ENCODE measurements around the gene FOXK2.
"Not testable (repeated sequence)": the region's sequence is repeated elsewhere in the genome, so short reads cannot be mapped to it uniquely, and the experiment has no call there.

FOXK2 gene

DNA sequence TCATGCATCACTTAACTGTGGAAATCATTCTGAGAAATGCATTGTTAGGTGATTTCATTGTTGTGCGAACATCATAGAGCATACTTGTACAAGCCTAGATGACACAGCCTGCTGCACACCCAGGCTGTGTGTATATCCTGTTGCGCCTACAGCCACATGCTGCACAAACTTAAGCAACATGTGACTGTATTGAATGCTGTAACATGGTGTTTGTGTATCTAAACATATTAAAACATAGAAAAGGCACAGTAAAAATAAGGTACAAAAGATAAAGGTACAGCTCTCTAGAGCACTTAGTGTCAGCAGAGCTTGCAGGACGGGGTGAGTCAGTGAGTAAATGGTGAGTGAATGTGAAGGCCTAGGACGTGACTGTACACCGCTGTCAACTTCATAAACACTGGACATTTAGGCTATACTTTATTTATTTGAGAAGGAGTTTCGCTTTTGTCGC is 11.9 kb downstream of the FOXK2 start:
- DNase-seq (ENCODE audit: low read depth, low spot score), result no peak

GRCh38 chr17:82534401-82534812 is 14.9 kb downstream of the FOXK2 start:
- DNase-seq (ENCODE audit: low read depth, low spot score), result no peak

DNA sequence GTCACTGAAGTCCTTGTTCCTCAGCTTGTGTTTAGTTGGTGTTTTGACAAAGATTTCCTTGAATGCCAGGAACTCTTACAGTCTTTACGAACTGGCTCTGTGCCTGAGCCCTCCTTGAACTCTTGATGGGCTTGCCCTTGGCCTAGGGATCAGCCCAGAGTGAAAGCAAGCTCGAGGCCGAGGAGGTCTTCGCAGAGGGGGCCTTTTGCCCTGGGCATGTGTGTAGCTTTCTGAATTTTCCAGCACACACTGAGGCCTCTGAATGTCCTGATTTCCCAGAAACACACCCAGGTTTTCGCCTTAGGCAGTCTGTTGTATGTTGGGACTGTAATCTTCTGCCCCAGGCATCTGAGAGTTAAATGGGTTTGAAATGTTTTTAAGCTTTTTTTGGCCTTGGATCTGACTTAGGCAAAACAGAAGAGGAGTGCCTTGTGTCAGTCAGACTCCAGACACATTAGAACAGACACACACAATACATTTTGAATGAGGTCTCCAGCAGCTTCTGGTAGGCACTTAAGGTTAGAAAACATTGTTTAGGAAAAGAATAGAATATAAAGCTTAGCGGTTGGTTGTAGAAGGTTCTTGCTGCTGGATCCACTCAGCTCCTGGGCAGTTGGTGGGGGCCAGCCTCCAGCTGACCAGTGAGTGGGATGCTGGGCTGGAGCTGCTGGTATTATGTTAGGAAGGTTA is 17.1 kb downstream of the FOXK2 start:
- no peak for DNase-seq (ENCODE audit: low read depth, low spot score)

- DNase-seq (ENCODE audit: low read depth, low spot score), result not testable (repeated sequence)
These were observed 17.7 kb downstream of the FOXK2 start for GRCh38 chr17:82537228-82537627.

DNA sequence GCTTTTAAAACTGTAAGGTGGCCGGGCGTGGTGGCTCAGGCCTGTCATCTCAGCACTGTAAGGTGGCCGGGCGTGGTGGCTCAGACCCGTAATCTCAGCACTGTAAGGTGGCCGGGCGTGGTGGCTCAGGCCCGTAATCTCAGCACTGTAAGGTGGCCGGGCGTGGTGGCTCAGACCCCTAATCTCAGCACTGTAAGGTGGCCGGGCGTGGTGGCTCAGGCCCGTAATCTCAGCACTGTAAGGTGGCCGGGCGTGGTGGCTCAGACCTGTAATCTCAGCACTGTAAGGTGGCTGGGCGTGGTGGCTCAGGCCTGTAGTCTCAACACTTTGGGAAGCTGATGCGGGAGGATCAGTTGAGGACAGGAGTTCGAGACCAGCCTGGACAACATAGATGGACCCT is 19.5 kb downstream of the FOXK2 start:
- not testable (repeated sequence) for DNase-seq (ENCODE audit: low read depth, low spot score)

DNA sequence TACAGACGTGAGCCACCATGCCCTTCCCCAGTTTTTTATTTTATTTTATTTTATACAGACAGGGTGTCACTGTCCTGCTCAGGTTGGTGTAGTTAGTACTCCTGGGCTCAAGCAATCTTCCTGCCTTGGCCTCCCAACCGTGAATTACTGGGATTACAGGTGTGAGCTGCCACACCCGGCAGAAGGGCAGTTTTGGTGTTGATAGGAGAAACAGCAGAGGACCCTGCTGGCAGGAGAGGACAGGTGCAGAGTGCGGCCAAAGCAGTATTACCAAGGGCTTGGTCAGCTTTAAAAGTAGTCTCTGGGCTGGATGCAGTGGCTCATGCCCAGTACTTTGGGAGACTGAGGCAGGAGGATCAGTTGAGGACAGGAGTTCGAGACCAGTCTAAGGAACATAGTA is 22.9 kb downstream of the FOXK2 start:
- DNase-seq (ENCODE audit: low read depth, low spot score), result no peak

- DNase-seq (ENCODE audit: low read depth, low spot score), result no peak
These were observed 25.0 kb downstream of the FOXK2 start for GRCh38 chr17:82544431-82545070.

DNA sequence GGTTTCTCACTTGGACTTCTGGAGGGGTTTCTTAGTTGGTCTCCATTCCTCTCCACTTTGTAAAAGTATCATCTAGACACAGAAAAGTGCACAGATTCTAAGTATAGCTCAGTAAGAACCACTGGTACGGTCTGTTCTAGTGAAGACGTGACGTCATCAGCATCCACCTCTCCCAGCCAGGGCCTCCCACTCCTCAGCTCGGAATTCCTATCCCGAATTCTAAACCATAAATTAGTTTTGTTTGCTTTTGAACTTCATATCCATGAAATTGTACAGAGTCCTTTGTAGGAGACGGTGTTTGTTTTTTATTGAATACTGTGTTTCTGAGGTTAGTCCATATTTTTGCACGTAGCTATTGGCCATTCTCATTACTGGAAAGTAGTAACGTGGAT is 25.5 kb downstream of the FOXK2 start:
- DNase-seq (ENCODE audit: low read depth, low spot score), result no peak

DNA sequence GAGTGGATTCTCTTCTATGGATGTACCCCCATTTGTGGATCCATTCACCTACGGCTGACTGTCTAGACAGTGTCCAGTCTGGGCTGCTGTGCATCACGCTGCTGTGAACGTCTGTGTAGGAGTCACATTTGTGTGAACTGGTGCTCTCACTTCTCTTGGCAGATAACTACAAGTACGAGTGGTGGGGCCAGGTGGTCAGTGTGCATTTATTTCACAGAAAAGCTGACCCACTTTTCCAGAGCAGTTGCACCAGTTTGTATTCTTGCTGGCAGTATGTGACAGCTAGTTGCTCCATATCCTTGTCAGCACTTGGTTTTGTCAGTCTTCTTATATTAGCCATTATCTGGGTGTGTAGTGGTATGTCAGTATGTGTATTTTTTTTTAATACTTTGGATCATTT is 28.4 kb downstream of the FOXK2 start:
- DNase-seq (ENCODE audit: low read depth, low spot score), result no peak

DNA sequence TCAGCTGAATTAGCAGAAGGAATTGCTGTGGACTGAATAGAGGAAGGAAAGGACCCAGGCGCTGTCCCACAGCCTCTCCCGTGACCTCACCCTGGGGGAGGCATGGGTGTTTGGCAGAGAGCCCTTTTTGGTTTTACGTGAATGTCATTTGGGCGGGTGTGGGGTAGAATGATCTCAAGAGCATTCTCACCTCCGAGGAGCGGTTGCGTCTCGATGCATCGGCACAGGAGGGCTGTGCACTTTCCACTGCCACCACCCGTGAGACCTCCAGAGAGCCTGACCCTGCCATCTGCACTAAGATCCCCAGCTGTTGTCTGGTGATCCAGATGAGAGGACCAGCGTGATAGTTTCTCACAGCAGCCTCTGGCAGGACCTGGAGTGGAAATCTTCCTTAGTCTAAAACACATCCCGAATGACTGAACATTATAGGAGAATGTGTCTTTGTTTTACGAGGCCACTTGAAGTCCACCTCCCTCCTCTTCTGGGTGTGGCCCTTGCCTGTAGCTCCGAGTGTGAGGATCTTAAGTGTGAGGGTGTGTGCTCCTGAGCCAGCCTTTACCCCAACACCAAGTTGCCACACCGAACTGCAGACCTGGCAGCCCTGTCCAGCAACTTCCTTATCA is 29.3 kb downstream of the FOXK2 start:
- no peak for DNase-seq (ENCODE audit: low read depth, low spot score)

- DNase-seq (ENCODE audit: low read depth, low spot score), result peak; percentile 48
These were observed 32.4 kb downstream of the FOXK2 start for GRCh38 chr17:82551779-82552457.

- DNase-seq (ENCODE audit: low read depth, low spot score), result no peak
These were observed 33.0 kb downstream of the FOXK2 start for GRCh38 chr17:82552580-82552979.

DNA sequence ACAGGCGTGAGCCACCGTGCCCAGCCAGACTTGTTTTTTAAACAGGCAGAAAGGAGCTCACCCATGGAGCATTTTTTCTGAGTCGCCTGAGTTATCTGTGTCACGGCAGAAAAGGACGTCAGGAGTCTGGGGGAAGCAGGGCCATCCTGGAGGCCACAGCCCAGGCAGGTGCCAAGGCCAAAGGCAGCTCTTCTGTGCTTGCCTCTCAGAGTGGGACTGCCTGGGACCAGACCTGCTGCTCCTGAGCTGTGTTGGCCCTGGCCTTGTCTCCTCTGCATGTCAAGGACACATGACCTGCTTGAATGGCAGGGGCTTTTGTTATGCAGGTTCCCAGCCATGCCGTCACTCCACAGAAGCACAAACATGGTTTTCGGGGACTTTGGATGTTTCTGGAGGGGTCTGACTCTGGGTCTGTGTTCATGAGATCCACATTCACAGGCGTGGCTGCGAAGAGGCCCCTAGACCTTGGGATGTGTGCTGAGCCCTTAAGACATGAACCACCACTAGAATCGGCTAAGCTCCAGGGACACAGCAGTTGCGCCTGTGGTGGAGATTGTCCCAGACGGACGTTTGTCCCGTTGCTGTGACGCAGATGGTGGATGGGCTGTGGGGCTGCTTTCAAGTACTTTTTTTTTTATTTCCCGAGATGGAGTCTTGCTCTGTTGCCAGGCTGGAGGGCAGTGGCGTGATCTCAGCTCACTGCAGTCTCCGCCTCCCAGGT is 33.8 kb downstream of the FOXK2 start:
- DNase-seq (ENCODE audit: low read depth, low spot score), result no peak

DNA sequence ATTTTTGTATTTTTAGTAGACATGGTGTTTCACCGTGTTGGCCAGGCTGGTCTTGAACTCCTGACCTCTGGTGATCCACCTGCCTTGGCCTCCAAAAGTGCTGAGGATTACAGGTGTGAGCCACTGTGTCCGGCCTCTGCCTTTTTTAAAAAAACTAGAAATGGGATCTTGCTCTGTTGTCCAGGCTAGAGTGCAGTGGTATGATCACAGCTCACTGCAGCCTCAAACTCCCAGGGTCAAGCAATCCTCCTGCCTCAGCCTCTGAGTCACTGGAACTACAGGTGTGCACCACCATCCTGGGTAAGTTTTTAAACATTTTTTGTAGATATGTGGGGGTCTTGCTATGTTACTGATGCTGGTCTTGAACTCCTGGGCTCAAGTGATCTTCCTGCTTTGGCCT is 38.0 kb downstream of the FOXK2 start:
- DNase-seq (ENCODE audit: low read depth, low spot score), result not testable (repeated sequence)

DNA sequence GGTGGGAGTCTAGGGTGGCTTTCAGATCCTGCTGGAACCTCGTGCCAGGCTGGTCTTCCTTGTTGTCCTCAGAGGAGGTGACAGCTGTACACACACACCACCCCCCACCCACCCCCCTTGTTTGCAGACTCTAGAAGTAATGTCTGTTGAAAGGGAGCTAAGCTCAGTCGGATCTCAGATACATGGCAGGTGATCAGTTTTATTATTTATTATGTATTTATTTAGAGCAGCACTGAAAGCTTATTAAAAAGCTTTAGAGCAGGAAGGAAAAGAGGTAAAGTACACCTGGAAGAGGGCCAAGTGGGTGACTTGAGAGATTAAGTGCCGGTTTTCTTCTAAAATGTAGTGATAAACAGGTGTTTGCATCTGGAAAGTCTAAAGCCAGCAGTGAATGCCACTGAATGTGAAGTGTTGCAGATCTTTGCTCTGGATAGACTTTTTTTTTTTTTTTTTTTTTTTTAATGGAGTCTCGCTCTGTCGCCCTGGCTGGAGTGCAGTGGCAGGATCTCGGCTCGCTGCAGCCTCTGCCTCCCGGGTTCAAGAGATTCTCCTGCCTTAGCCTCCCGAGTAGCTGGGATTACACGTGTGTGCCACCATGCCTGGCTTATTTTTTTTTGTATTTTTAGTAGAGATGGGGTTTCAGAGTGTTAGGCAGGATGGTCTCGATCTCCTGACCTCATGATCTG is 40.2 kb downstream of the FOXK2 start:
- DNase-seq (ENCODE audit: low read depth, low spot score), result no peak

GRCh38 chr17:82560252-82560642 is 40.7 kb downstream of the FOXK2 start:
- DNase-seq (ENCODE audit: low read depth, low spot score), result no peak

- DNase-seq (ENCODE audit: low read depth, low spot score), result no peak
These were observed 41.4 kb downstream of the FOXK2 start for GRCh38 chr17:82560802-82561428.

GRCh38 chr17:82561429-82562035 is 42.0 kb downstream of the FOXK2 start:
- no peak for DNase-seq (ENCODE audit: low read depth, low spot score)

GRCh38 chr17:82562718-82563220 is 43.2 kb downstream of the FOXK2 start:
- not testable (repeated sequence) for DNase-seq (ENCODE audit: low read depth, low spot score)

DNA sequence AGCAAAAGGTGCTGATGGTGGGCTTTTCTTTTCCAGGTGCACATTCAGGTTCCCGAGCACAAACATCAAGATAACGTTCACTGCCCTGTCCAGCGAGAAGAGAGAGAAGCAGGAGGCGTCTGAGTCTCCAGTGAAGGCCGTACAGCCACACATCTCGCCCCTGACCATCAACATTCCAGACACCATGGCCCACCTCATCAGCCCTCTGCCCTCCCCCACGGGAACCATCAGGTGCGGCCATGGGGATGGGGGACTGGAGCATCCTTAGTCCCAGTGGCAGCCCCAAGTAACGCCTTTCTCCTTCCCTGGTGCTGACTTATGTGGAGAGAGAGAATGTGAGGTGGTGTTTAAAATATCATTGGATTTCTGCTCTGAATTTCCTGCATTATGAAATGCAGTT is 43.8 kb downstream of the FOXK2 start:
- no peak for DNase-seq (ENCODE audit: low read depth, low spot score)
